IPS-NIHi7 (cell line): ENCODE results near the gene EXOC1.

Experiments
- DNase-seq: peaks from one replicate; pipeline ENCODE4 v3.0.0; 2012; ENCODE audit warnings: mixed read lengths; ENCODE audit errors: extremely low spot score

EXOC1 gene

GRCh38 chr4:55949482-55949802 is 96.0 kb downstream of the EXOC1 start:
- DNase-seq: no peak

GRCh38 chr4:55951191-55951922 is 97.9 kb downstream of the EXOC1 start:
- no peak for DNase-seq
